ENCODE measurements around the gene CD247. TPM values are rescaled to one million over a fixed set of nuclear protein-coding genes. Genes with fewer than 3 reads are reported as not detected.

CD247 gene
- total and polyA plus RNA-seq, 9 of the 15 experiments (the other 6 are each of a cell fraction or from before 2014, with no cell fraction given): 0.08 to 0.42 (median 0.28) TPM; not detected in 5

DNA sequence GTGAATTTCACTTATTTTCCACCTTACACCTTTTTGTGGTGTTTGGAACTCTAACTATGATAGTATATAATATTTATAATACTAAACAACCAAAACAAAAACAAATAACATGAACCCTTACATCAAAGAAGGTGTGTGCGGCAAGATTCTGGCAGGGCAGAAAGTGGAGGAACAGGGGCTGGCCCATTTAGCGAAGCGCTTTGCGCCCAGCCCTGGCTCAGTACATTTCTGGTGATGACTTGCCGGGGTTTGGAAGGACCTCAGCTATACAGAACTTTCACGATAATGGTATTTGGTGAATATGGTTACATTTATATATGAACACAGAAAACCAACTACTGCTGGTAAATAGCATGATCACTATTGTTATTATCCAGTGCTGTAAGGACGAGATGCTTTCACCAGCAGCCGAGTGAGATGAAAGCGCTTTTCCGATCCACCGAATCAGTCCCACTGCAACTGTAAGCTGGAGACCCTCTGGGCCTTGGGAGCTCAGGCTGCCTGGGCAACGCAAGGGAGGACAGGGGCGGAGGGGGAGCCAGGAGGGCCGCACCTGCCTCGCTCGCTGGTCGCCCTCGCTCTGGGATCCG, 63.9 kb downstream of the CD247 start (continued):
- TF ChIP-seq NBN (IDR thresholded peaks at IDR 0.05; ENCODE audit: low read depth) (no peak), EZH2 (IDR thresholded peaks at IDR 0.05; ENCODE audit: borderline replicate concordance, low read depth, low read length) (peak; percentile 74; the same call in 1 of the 2 replicates), IRF2 (CRISPR knock-in tag; IDR thresholded peaks at IDR 0.05) (no peak), CBX2 (IDR thresholded peaks at IDR 0.05; ENCODE audit: insufficient read depth, low read length, poor library complexity, severe bottlenecking) (peak; percentile 10), FOS (IDR thresholded peaks at IDR 0.05; ENCODE audit: extremely low read depth, insufficient read length) (no peak), SLC30A9 (CRISPR knock-in tag; IDR thresholded peaks at IDR 0.05) (no peak), ZNF778 (CRISPR knock-in tag; IDR thresholded peaks at IDR 0.05) (no peak), ILK (tag; IDR thresholded peaks at IDR 0.05; ENCODE audit: borderline replicate concordance, low read depth) (no peak), ZNF12 (CRISPR knock-in tag; IDR thresholded peaks at IDR 0.05) (no peak), SMARCC2 (IDR thresholded peaks at IDR 0.05; ENCODE audit: low read depth) (no peak), RFX1 (IDR thresholded peaks at IDR 0.05) (no peak), RAD21 (CRISPR knock-in tag; conservative IDR thresholded peaks at IDR 0.05 in 1 of 2, IDR thresholded peaks at IDR 0.05 in 1 of 2) (no peak)
- TF ChIP-seq, protein P1, sequence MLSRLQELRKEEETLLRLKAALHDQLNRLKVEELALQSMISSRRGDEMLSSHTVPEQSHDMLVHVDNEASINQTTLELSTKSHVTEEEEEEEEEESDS (CRISPR knock-in tag; IDR thresholded peaks at IDR 0.05): no peak
- TF ChIP-seq, protein P2, sequence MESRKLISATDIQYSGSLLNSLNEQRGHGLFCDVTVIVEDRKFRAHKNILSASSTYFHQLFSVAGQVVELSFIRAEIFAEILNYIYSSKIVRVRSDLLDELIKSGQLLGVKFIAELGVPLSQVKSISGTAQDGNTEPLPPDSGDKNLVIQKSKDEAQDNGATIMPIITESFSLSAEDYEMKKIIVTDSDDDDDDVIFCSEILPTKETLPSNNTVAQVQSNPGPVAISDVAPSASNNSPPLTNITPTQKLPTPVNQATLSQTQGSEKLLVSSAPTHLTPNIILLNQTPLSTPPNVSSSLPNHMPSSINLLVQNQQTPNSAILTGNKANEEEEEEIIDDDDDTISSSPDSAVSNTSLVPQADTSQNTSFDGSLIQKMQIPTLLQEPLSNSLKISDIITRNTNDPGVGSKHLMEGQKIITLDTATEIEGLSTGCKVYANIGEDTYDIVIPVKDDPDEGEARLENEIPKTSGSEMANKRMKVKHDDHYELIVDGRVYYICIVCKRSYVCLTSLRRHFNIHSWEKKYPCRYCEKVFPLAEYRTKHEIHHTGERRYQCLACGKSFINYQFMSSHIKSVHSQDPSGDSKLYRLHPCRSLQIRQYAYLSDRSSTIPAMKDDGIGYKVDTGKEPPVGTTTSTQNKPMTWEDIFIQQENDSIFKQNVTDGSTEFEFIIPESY (CRISPR knock-in tag; IDR thresholded peaks at IDR 0.05): peak; percentile 52; the same call in 1 of the 2 replicates
- TF ChIP-seq, protein P3, sequence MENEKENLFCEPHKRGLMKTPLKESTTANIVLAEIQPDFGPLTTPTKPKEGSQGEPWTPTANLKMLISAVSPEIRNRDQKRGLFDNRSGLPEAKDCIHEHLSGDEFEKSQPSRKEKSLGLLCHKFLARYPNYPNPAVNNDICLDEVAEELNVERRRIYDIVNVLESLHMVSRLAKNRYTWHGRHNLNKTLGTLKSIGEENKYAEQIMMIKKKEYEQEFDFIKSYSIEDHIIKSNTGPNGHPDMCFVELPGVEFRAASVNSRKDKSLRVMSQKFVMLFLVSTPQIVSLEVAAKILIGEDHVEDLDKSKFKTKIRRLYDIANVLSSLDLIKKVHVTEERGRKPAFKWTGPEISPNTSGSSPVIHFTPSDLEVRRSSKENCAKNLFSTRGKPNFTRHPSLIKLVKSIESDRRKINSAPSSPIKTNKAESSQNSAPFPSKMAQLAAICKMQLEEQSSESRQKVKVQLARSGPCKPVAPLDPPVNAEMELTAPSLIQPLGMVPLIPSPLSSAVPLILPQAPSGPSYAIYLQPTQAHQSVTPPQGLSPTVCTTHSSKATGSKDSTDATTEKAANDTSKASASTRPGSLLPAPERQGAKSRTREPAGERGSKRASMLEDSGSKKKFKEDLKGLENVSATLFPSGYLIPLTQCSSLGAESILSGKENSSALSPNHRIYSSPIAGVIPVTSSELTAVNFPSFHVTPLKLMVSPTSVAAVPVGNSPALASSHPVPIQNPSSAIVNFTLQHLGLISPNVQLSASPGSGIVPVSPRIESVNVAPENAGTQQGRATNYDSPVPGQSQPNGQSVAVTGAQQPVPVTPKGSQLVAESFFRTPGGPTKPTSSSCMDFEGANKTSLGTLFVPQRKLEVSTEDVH (IDR thresholded peaks at IDR 0.05; ENCODE audit: low read depth, partially characterized antibody): no peak
- TF ChIP-seq, protein P4, sequence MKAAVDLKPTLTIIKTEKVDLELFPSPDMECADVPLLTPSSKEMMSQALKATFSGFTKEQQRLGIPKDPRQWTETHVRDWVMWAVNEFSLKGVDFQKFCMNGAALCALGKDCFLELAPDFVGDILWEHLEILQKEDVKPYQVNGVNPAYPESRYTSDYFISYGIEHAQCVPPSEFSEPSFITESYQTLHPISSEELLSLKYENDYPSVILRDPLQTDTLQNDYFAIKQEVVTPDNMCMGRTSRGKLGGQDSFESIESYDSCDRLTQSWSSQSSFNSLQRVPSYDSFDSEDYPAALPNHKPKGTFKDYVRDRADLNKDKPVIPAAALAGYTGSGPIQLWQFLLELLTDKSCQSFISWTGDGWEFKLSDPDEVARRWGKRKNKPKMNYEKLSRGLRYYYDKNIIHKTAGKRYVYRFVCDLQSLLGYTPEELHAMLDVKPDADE (conservative IDR thresholded peaks at IDR 0.05; ENCODE audit: control insufficient read depth, low read depth, low read length): no peak
